Lower leg skin (tissue), 4 donors: ENCODE data around the gene SMARCE1. TPM values are rescaled to one million over a fixed set of nuclear protein-coding genes. Genes with fewer than 3 reads are reported as not detected.

Experiments used
- DNase-seq, 2 donors: peaks; one replicate each; pipeline ENCODE4 v3.0.0-alpha.2; 2019; ENCODE audit warnings: low spot score in 2 of 2
- H3K4me3 ChIP-seq: fragments of 200-600 bp; sonication (generic); 2 replicates; pipeline ENCODE4 v1.5.1; 2017; ENCODE audit warnings: mild to moderate bottlenecking, low read depth; ENCODE audit not compliant: poor library complexity, severe bottlenecking
- POLR2A ChIP-seq, 2 donors: fragments of 450-650 bp; IDR thresholded peaks; one replicate each; pipeline ENCODE4 v1.6.1; 2016 to 2017; ENCODE audit warnings: antibody characterized with exemption in 2 of 2, mild to moderate bottlenecking in 1 of 2, moderate library complexity in 1 of 2
- WGBS, 2 donors: methylation state at CpG; one replicate each; pipeline ENCODE4 v1.1.5; 2018; 5-methylcytosine and 5-hydroxymethylcytosine counted together
- intact Hi-C: fragments of 100-400 bp; cut with DNase I; formaldehyde crosslinking; loops from one replicate; pipeline ENCODE4 v1.15.0; 2023; ENCODE audit warnings: low total_unique reads
- total RNA-seq, 4 donors: library from RNA; depleted of rRNA; stranded (reverse); fragments of >200 nt; gene quantifications; one replicate each; pipeline ENCODE4 v1.1.0, GENCODE V29; 2016
- TF ChIP-seq, protein P1 (sequence below), 3 donors: fragments of 450-650 bp; IDR thresholded peaks; one replicate each; pipeline ENCODE4 v1.5.1; 2016; ENCODE audit warnings: antibody characterized with exemption in 3 of 3, mild to moderate bottlenecking in 3 of 3, moderate library complexity in 2 of 3

Gene SMARCE1
- total RNA-seq, 4 donors from 2014 or later = 63.2 to 77.2 (median 67.6) TPM

GRCh38 chr17:40672654-40673053, 25.0 kb upstream of the SMARCE1 start:
- no peak for TF ChIP-seq POLR2A (IDR thresholded peaks at IDR 0.05)
- TF ChIP-seq, protein P1, sequence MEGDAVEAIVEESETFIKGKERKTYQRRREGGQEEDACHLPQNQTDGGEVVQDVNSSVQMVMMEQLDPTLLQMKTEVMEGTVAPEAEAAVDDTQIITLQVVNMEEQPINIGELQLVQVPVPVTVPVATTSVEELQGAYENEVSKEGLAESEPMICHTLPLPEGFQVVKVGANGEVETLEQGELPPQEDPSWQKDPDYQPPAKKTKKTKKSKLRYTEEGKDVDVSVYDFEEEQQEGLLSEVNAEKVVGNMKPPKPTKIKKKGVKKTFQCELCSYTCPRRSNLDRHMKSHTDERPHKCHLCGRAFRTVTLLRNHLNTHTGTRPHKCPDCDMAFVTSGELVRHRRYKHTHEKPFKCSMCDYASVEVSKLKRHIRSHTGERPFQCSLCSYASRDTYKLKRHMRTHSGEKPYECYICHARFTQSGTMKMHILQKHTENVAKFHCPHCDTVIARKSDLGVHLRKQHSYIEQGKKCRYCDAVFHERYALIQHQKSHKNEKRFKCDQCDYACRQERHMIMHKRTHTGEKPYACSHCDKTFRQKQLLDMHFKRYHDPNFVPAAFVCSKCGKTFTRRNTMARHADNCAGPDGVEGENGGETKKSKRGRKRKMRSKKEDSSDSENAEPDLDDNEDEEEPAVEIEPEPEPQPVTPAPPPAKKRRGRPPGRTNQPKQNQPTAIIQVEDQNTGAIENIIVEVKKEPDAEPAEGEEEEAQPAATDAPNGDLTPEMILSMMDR (IDR thresholded peaks at IDR 0.05) = no peak
- intact Hi-C loops = no loop called here
- no peak overlapping the region for H3K4me3 ChIP-seq
- 90 to 93% methylated on average over 2 of the region's 2 CpGs for WGBS, 2 donors
- DNase-seq = no peak

- TF ChIP-seq POLR2A (IDR thresholded peaks at IDR 0.05) = no peak
- TF ChIP-seq, protein P1 (IDR thresholded peaks at IDR 0.05) = no peak
- H3K4me3 ChIP-seq = no peak overlapping the region
- intact Hi-C loops = no loop called here
- no peak for DNase-seq
- WGBS, 2 donors = 58% methylated on average over 4 of the region's 4 CpGs
Observed at GRCh38 chr17:40671282-40671681, 23.7 kb upstream of the SMARCE1 start.

- no peak for DNase-seq
- no peak overlapping the region for H3K4me3 ChIP-seq
- intact Hi-C loops = no loop called here
- TF ChIP-seq POLR2A (IDR thresholded peaks at IDR 0.05) = no peak
- TF ChIP-seq, protein P1 (IDR thresholded peaks at IDR 0.05) = no peak
Observed at GRCh38 chr17:40666331-40666730, 18.7 kb upstream of the SMARCE1 start.

- TF ChIP-seq, protein P1 (IDR thresholded peaks at IDR 0.05) = no peak
- TF ChIP-seq POLR2A (IDR thresholded peaks at IDR 0.05) = no peak
- intact Hi-C loops = no loop called here
- 9 to 12% methylated on average over 12 of the region's 12 CpGs for WGBS, 2 donors
- no peak within 1 kb of the TSS for H3K4me3 ChIP-seq
- DNase-seq = no peak
Observed at GRCh38 chr17:40664582-40665333, 17.1 kb upstream of the SMARCE1 start, which contains the start of gene KRT222. KRT222 (minus strand) TSS chr17:40665177; CDS start chr17:40665099, 78 bp downstream.

DNA sequence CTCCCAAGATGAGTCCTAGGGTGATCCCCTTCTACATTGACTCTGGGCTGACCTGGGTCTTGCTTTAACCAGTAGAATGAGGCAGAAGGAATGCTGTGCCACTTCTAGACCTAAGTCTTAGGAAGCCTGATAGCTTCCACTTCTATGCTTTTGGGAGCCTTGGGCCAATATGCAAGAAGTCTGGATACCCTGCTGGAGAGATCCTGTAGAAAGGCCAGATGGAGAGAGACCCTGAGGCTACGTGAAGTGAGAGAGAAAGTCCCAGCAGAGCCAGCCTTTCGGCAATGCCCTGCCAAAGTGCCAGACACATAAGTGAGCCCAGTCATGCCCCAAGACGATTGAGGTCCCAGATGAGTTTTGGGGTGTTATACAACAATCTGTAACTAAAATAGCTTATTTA, 15.6 kb upstream of the SMARCE1 start:
- WGBS, 2 donors = 62 to 76% methylated on average over 3 of the region's 3 CpGs
- intact Hi-C loops = no loop called here
- H3K4me3 ChIP-seq = no peak overlapping the region
- TF ChIP-seq, protein P1 (IDR thresholded peaks at IDR 0.05) = no peak
- no peak for TF ChIP-seq POLR2A (IDR thresholded peaks at IDR 0.05)
- no peak for DNase-seq

GRCh38 chr17:40659911-40660310, 12.3 kb upstream of the SMARCE1 start:
- no peak for TF ChIP-seq POLR2A (IDR thresholded peaks at IDR 0.05)
- TF ChIP-seq, protein P1 (IDR thresholded peaks at IDR 0.05) = no peak
- WGBS, 2 donors = 83 to 86% methylated on average over 7 of the region's 7 CpGs
- intact Hi-C loops = no loop called here
- no peak overlapping the region for H3K4me3 ChIP-seq
- no peak for DNase-seq
